Panc1 (cell line): ENCODE results near the gene GRAMD1B.

Experiments used
- CTCF ChIP-seq: fragments of 450-650 bp; IDR thresholded peaks from 2 replicates; pipeline ENCODE4 v1.5.1; 2017; ENCODE audit warnings: mild to moderate bottlenecking
- POLR2AphosphoS5 ChIP-seq: IDR thresholded peaks from 2 replicates; pipeline ENCODE4 v1.6.1; 2012; ENCODE audit warnings: mild to moderate bottlenecking, low read depth, low read length, moderate library complexity
- REST ChIP-seq, 2 experiments: IDR thresholded peaks; 2 replicates each; pipeline ENCODE4 v1.6.1; 2011 to 2012; ENCODE audit warnings: low read depth in 2 of 2, control low read depth in 1 of 2, low read length in 1 of 2, mild to moderate bottlenecking in 1 of 2, moderate library complexity in 1 of 2; ENCODE audit not compliant: insufficient read depth in 1 of 2
- SIN3A ChIP-seq: IDR thresholded peaks from 2 replicates; pipeline ENCODE4 v1.6.1; 2012; ENCODE audit warnings: low read depth, mild to moderate bottlenecking, low read length, moderate library complexity, borderline replicate concordance; ENCODE audit not compliant: insufficient read depth
- TCF7L2 ChIP-seq: IDR thresholded peaks from 2 replicates; pipeline ENCODE4 v1.6.1; 2011; ENCODE audit warnings: mild to moderate bottlenecking, low read depth, low read length, inconsistent platforms

DNA sequence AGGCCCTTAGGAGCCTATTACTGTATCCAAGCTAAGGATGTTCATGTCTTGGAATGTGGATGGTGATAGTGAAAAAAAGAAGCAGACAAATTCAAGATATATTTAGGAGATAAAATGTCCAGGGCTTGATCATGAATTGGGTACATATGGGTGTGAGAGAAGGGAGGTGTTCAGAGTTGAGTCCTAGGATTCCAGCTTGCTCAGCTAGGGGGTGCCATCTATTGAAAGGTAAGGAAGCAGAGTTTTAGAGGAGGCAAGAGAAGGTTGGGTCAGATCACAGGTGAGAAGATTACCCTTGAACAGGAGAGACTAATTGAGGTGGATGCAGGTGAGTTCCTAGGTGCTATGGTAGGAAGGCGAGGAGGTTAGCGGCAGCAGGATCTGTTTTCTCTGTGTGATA lies 60.5 kb downstream of the GRAMD1B start:
- TF ChIP-seq CTCF (no peak), POLR2AphosphoS5 (no peak), REST (IDR thresholded peaks at IDR 0.05; ENCODE audit: insufficient read depth in 1 of 2, low read depth in 2 of 2, low read length in 1 of 2) (no peak), SIN3A (no peak), TCF7L2 (no peak)
